HG03066 (cell line): ENCODE measurements around the gene DMBT1.

Experiments used
- ATAC-seq: cut with Tn5 transposase; IDR thresholded peaks from one replicate; pipeline ENCODE4 v1.9.1; 2021; ENCODE audit warnings: low read depth; ENCODE audit not compliant: unreplicated experiment

Gene DMBT1

DNA sequence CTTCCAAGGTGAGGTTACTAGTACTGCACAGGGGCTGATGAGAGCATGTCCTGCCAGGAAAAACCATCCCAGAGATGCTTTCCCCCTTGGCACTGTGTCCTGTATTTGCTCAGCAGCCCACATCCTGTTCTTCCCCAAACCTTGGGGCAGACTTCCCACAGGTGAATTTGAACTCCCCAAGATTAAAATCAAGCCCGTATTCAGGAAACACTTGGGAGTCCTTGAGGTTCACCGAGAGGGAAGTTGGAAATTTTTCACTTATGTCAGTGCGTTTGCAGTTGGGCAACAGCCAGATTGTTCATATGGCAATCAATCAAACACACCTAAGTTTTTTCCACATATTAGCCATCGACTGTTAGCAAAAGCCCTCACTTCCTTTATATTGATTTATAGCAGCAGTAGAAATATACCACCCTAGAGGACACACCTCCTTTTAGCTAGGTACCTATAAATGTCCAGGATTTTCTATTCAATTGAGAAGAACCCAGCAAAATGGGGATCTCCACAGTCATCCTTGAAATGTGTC, at the start of gene DMBT1:
Gene DMBT1, plus strand, starts transcription at position 476 of the 526 bp plus-strand sequence. Its CDS starts 17 bp downstream, at position 493.
- no peak for ATAC-seq

DNA sequence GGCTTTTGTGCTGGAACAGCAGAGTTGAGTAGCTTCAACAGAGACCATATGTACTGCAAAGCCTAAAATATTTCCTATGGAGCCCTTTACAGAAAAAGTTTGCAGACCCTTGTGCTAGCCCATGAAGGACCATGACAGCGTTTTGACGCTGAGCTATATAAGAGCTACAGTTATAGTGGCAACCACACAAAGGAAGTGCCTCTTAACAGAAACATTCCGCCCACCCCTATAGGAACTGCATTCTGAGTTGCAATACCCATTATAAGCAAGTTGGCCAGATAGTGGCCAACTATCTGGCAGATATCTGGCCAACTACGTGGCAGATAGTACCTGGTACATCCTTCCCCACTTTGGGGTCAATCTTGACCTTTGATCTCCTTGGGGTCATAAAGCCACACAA, 47.5 kb upstream of the DMBT1 start:
- ATAC-seq = no peak

- no peak for ATAC-seq
Observed at GRCh38 chr10:122514045-122514840, 46.3 kb upstream of the DMBT1 start.

DNA sequence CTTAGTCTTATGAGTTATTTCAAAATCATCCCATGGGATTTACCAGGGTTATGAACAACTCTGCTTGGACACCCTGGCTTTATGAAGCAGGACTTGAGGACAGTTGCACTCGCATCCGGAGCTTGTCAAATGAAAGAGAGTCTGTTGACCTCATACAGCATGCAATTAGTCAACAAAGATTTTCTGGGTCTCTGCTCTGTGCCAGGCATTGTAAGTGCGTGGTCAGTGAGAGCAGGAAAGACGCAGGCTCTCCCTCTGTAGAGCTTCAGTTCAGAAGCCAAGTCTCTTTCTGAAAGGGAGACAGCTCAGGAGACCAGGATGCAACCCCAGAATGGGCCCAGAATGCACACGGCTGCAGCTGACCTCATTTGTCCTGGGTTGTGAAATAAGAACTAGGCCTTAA, 45.5 kb upstream of the DMBT1 start:
- ATAC-seq = no peak

GRCh38 chr10:122515588-122516231, 44.8 kb upstream of the DMBT1 start:
- ATAC-seq = peak; percentile 56

- no peak for ATAC-seq
Observed at GRCh38 chr10:122516734-122517133, 43.8 kb upstream of the DMBT1 start.

GRCh38 chr10:122519144-122519543, 41.4 kb upstream of the DMBT1 start:
- ATAC-seq = no peak

DNA sequence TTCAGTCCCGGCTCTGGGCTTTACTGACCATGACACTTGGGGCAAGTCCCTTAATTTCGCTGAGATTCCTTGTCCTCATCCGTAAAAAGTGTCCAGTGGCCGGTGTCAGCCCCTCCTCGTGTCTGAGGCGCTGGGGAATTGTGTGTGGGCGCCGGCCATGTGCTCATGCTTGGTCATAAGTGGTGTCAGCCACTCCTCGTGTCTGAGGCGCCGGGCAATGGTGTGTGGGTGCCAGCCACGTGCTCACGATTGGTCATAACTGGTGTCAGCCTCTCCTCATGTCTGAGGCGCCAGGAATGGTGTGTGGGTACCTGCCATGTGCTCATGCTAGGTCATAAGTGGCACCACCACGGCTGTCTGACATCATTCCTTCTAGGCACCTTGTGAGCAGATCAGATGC, 40.7 kb upstream of the DMBT1 start:
- ATAC-seq = no peak

DNA sequence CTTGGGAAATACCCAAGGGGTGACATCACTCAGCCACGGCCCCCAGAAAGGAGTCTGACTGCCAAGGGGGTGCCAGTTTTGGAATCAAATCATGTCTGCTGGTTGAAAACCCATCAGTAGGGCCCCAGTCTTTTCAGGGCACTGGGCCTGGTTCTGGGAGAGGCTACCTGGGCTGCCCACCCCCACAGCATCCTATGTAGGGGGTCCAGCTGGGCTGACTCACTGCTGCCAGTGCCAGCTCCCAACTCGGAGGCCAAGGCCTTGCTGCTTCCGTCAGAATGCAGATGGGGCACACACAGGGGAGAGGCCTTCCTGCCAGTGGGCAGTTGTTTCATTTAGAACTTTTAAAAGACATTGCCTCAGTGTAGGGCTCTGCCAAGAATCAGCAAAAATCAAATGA, 39.5 kb upstream of the DMBT1 start:
- no peak for ATAC-seq

DNA sequence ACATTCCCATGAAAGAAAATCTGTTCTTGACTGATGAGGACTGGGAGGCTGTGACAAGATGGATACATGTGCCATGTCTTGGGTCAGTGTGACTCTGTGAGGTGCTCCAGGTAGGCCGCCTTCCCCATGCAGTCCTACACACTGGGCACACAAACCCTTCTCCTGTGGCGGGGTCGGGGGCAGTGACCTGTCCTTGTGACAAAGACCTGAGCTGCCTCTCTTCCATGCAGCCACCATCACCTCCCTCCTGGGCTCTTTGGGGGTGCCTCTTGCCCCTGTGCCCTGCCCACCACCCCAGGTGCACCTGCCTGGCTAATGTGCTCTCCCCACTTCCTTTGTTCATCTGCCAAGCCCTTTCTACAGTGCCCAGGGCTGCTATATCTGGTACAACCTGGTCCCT, 35.7 kb upstream of the DMBT1 start:
- no peak for ATAC-seq

DNA sequence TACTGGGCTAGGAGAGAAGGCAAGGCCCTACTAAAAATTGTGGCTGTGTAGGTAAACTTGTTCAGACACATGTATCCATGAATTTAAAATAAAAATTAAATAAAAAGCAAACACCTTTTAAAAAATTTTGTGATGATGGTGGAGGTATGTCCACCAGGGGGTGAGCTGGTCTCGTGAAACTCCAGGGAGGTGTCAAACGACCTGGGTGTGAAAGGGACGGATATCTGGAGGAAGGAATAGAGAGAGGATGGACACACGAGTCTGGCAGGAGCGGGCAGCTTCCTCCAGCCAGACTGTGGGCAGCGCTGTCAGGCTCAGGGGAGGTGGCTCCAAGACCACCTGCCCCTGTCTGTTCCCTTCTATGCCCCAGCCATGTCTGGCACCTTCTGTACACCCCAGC, 34.8 kb upstream of the DMBT1 start:
- ATAC-seq = no peak

GRCh38 chr10:122526892-122527291, 33.7 kb upstream of the DMBT1 start:
- ATAC-seq = no peak

GRCh38 chr10:122530177-122530576, 30.4 kb upstream of the DMBT1 start:
- ATAC-seq = no peak

GRCh38 chr10:122531261-122531660, 29.3 kb upstream of the DMBT1 start:
- no peak for ATAC-seq

GRCh38 chr10:122531939-122532338, 28.6 kb upstream of the DMBT1 start:
- ATAC-seq = no peak

- ATAC-seq = no peak
Observed at GRCh38 chr10:122532601-122533296, 27.8 kb upstream of the DMBT1 start.

- no peak for ATAC-seq
Observed at GRCh38 chr10:122537545-122537944, 23.0 kb upstream of the DMBT1 start.

DNA sequence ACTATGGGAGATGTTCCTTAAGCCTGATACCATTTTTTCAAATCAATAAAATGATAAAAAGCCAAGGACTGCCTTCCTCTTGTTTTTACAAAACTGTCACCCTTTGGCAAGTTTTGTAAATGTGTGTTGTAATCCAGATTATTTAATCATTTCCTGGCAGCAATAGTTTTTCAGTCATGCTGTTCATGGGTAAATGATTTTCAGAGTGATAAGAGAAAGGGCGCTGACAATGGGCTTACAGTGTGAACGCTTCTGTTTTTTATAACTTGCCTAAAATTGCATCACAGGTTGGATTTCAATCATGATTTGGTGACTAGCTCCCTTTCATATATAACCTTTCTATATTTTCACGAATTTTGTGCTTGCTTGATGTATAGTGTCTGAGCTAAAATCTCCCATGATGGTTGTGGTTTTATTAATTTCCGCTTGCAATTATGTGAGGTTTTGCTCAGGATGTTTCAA, 19.0 kb upstream of the DMBT1 start:
- no peak for ATAC-seq

DNA sequence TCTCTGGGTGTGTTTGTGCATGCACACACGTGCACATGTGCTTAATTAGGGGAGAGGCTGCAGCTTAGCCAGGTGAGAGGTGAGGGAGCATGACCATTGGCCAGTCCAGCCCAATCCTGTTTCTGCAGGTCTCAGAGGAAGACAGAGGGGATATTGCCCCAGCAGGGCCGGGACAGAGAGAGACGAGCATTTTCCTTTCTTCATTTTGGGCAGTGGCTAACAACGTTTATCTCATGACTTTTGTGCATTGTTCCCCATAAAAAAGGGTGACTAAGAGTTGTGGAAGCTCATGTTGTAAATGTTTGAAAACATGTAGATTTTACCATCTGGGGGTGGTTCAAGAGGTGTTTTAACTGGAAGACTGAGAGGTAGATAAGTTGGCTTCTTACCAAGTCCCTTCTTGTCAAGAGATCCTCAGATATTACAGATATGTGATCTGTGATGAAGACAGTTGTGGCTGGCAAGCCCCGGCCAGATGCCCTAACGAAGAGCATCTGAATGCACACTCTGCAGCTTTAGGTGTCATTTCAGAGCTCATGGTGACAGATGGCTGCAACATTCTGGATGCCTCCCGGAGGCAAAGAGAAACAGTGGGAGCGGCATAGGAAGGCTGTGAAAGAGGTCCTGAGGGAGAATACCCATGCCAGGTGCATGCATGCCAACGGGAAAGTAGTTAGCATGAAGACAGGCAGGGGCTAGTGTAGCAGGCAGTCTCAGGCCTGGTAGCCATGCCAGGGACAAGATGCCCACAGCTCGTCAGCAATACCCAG, 16.7 kb upstream of the DMBT1 start:
- ATAC-seq = no peak

DNA sequence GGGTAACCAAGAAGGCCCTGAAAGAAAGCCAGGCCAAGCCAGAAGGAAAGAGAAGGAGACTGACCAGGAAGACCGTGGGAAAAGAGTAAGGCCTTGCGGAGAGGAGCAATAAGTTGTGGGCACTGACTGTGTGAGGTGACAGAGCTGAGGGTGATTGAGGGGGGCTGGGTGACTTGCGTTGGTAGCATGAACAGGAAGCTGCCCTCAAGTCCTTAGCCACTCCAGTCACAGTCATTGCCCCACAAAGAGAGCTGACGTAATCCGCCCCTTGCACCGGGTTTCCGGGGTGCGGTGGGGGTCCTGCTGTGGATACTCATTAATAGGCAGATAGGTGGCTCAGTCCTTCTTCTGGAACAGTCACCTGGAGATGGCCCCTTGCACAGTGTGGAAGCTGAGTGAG, 16.1 kb upstream of the DMBT1 start:
- no peak for ATAC-seq
